Astrocyte of the cerebellum (primary cell): Measurements from ENCODE around the gene ZNF33A.

ENCODE experiments used
- DNase-seq: peaks from one replicate; pipeline ENCODE4 v3.0.0-alpha.2; 2011; ENCODE audit warnings: low read depth
- H3K4me3 ChIP-seq: 2 replicates; pipeline ENCODE4 v1.5.1; 2011; ENCODE audit warnings: mild to moderate bottlenecking, low read depth, low read length, moderate library complexity
- CTCF ChIP-seq: IDR thresholded peaks from 2 replicates; pipeline ENCODE4 v1.5.1; 2012; ENCODE audit warnings: low read length, low read depth, moderate library complexity, mild to moderate bottlenecking; ENCODE audit errors: missing control alignments
- in situ Hi-C: cut with HindIII; loops from 2 replicates; pipeline ENCODE4 v1.10.0; 2017; ENCODE audit warnings: low sequenced_read_pairs

Gene ZNF33A

DNA sequence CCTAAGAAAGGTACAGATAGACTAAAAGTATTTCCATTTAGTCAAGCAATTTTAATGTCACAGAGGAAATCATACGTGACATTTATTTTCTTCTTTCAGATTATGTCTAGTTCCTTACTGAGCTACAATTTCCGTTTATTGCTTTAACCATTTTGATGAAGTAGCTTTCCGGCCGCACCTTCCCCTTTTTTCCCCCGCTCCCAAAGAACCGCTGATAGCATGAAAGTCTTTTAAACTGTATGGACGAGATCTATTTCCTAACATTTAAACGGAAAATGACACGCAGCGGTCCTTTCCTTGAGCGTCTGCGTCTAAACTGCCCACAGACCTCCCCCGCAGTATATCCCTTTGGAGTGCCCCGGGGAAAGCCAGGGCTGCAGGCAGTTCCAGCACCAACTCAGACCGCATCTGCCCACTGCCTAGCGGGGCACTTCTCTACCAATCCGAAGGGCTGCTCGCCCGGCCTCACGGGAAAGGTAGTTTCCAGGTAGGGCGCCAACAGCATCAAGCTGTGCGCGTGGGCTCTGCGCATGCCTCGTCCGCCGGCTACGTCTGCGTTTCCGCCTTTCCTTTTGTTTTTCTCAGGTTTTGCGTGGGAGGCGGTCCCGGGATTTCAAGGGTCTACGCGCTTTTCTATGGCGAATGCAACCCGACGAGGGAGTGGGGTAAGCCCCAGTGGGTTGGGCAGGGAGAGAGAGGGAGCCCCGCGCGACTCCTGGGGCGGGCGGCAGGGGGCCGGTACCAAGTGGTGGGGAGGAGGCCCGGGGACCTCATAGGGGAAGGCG, at the start of gene ZNF33A:
Gene ZNF33A (plus strand): TSS at position 557 of the 785 bp plus-strand sequence. CDS start 1,667 bp downstream, outside the sequence.
- no peak for TF ChIP-seq CTCF
- peak within 1 kb of the TSS; percentile 72 for H3K4me3 ChIP-seq
- in situ Hi-C loops: no loop called here

DNA sequence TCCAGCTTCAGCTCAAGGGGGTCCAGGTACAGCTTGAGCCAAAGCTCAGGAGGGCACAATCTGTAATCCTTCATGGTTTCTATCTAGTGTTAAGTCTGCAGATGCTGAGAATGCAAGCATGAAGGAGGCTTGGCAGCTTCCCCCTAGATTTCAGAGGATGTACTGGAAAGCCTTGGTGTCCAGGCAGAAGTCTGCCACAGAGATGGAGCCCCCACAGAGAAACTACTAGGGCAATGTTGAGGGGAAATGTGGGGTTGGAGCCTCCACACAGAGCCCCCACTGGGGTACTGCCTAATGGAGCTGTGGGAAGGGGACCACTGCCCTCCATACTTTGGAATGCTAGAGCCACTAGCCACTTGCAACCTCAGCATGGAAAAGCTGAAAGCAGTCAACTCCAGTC, 45.5 kb upstream of the ZNF33A start:
- in situ Hi-C loops: no loop called here

More for the DNA sequence above, at the start of gene ZNF33A:
- DNase-seq: peak; percentile 78

DNA sequence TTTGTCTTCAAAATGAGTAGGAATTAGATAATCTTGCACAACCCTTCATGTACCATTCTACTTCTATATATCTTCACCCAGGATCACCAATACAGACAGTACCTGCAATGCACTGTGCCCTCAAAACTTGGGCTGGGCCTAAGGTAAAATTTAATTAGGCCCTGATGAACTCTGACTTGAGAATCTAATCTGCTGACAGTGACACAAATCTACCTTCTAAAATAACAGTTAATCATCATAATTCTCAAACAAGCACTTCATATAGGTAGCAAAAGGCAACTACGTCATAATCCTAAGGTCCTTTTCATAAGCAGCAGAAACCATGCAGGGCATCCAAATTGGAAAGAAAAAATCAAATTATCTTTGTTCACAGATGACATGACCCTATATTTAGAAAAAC, 38.1 kb upstream of the ZNF33A start:
- in situ Hi-C loops: no loop called here

More for the DNA sequence above, 45.5 kb upstream of the ZNF33A start:
- TF ChIP-seq CTCF: no peak
- H3K4me3 ChIP-seq: no peak overlapping the region
- DNase-seq: no peak

DNA sequence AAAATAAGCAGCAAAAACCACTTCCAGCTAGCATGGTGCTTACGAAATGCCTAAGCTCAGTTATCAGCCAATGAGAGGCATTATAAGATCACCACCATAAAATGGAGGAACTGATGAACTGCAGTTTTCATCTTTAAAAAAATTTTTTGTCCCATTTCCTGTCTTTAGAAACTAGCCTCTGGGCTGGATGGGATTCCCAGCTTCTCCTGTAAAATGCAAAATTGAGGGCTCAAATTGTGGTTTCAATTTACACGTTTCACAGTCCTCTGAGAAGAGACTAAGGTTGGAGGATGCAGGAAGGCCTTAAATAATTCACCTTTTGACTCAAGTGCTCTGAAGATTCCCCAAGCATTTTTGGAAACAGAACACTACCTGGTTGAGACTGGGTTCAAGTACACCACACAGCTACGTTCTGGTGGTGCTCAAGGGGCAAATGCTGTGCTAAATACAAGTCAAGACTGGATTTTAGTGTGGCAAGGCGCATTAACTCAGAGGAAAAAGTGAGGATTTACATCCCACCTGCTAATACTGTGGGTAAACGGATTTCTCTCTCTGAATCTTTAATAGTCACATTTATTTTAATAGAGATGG, 35.0 kb upstream of the ZNF33A start:
- in situ Hi-C loops: no loop called here
- H3K4me3 ChIP-seq: peak overlapping the region; percentile 95
- TF ChIP-seq CTCF: no peak
- no peak for DNase-seq

More for the DNA sequence above, 38.1 kb upstream of the ZNF33A start:
- TF ChIP-seq CTCF: no peak
- H3K4me3 ChIP-seq: no peak overlapping the region
- no peak for DNase-seq

GRCh38 chr10:37976091-37976879, 34.2 kb upstream of the ZNF33A start, which contains the start of gene ZNF25:
Gene ZNF25 (minus strand): TSS chr10:37976647. CDS start chr10:37971722, 4,925 bp downstream.
- peak within 1 kb of the TSS; percentile 95 for H3K4me3 ChIP-seq
- peak; percentile 95 for DNase-seq
- in situ Hi-C loops: no loop called here
- TF ChIP-seq CTCF: peak; percentile 93

GRCh38 chr10:37976880-37977203, 33.6 kb upstream of the ZNF33A start:
- no peak for DNase-seq
- no peak for TF ChIP-seq CTCF
- in situ Hi-C loops: no loop called here
- H3K4me3 ChIP-seq: peak overlapping the region; percentile 95
